Measurements from ENCODE around the gene ZBTB7C. TPM values are rescaled to one million over a fixed set of nuclear protein-coding genes. Genes with fewer than 3 reads are reported as not detected.

Gene ZBTB7C
- total RNA-seq, 1 donor from 2014 or later = 0.56 TPM

DNA sequence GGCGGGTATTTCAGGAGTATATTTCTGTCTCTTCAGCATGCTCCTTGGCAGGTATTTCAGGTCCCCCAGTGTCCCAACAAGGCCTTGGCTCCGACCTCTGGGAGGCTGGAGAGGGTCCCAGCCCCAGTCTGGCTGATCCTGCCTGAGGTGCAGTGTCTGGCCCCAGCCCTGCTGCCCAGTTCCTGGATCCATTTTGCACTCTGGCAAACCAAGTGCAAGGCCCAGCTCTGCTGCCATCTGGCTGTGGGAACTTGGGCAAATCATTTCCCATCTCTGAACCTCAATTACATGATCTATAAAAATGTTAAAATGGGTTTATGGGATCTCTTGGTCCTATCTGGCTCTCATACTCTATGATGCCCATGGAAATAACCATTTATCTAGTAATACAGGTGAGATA lies 63.6 kb downstream of the ZBTB7C start:
- no peak overlapping the region for H3K4me3 Mint-ChIP-seq
- H3K9me3 Mint-ChIP-seq = no peaks in the 10 kb centered on the region
- peaks cover 15% of the 10 kb centered on the region for H3K27me3 Mint-ChIP-seq
- H3K36me3 Mint-ChIP-seq (ENCODE audit: low read depth) = no peaks in the 10 kb centered on the region
- H3K4me1 Mint-ChIP-seq = no peaks in the 10 kb centered on the region
- intact Hi-C loops (cut with micrococcal nuclease) = loop anchor here (10.0 kb wide), 1 partner anchor 311 kb away; no protein-coding TSS in a partner anchor
- no peak overlapping the region for H3K27ac Mint-ChIP-seq
- no peak for DNase-seq

DNA sequence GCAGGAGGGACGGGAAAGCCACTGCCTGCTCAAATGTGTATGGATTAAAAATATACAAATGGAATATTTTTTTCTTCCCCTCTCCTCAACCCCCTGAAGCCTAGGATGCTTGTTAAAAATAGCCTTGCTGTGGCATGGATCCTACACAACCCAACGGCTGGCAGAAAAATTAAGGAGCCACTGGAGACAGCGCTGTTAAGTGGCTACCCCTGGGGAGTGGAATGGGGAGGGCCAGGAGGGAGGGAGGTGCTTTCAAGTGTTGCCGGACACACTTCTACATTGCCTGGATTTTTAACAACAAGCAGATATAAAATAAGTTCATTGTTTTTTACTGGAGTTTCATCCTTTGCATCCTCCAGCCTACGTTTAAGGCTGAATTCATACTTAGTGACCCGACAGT lies 66.6 kb downstream of the ZBTB7C start:
- Mint-ChIP-seq H3K36me3 (ENCODE audit: low read depth) (no peaks in the 10 kb centered on the region), H3K9me3 (no peaks in the 10 kb centered on the region), H3K4me1 (no peaks in the 10 kb centered on the region), H3K4me3 (no peak overlapping the region), H3K27me3 (peaks cover 12% of the 10 kb centered on the region), H3K27ac (no peak overlapping the region)
- no peak for DNase-seq
- intact Hi-C loops (cut with micrococcal nuclease) = loop anchor here (10.0 kb wide), 1 partner anchor 308 kb away; no protein-coding TSS in a partner anchor

DNA sequence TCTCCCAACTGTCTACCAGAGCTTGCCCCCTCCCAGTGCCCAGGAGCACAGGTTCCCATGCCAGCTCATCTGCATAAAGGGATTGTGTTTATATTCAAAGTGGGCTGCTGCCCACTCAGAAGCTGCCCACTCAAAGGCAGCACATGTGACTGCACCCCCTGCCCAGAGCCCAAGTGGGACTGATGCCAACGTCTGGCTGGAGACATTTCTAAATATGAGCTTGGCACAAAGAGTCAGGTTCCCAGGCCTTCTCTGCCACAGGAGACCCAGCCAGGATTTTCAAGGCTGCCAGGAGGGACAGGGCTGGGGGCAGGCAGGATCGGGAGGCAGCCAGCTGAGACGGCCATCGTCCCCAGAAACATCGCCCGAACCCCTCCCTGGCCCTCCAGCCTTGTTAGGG lies 67.1 kb downstream of the ZBTB7C start:
- no peak for DNase-seq
- Mint-ChIP-seq H3K4me1 (no peaks in the 10 kb centered on the region), H3K36me3 (ENCODE audit: low read depth) (no peaks in the 10 kb centered on the region), H3K27ac (no peak overlapping the region), H3K9me3 (no peaks in the 10 kb centered on the region), H3K27me3 (peaks cover 12% of the 10 kb centered on the region), H3K4me3 (no peak overlapping the region)
- intact Hi-C loops (cut with micrococcal nuclease) = loop anchor here (10.0 kb wide), 1 partner anchor 307 kb away; no protein-coding TSS in a partner anchor

DNA sequence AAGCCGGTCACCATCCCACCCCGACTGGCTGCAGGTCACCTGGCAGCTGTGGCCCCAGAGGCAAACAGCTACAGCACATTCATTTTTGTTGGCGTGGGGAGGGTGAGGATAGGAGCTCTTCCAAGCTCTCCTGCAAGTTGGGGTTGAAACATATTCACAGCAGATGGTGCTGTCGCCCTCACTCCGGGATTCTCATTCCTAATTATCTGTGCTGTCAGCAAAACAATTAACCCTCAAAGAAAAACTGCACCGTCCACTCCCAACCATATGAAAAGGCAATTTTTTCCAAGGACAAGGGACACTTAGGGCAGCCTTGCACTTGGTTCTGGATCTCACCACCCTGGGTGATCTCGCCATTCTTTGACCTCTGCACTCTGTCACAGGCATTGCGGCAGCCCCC lies 68.6 kb downstream of the ZBTB7C start:
- no peak overlapping the region for H3K4me3 Mint-ChIP-seq
- intact Hi-C loops (cut with micrococcal nuclease) = loop anchor here (10.0 kb wide), 1 partner anchor 306 kb away; no protein-coding TSS in a partner anchor
- no peaks in the 10 kb centered on the region for H3K4me1 Mint-ChIP-seq
- peaks cover 9% of the 10 kb centered on the region for H3K27me3 Mint-ChIP-seq
- H3K9me3 Mint-ChIP-seq = no peaks in the 10 kb centered on the region
- no peak for DNase-seq
- no peaks in the 10 kb centered on the region for H3K36me3 Mint-ChIP-seq (ENCODE audit: low read depth)
- H3K27ac Mint-ChIP-seq = no peak overlapping the region

DNA sequence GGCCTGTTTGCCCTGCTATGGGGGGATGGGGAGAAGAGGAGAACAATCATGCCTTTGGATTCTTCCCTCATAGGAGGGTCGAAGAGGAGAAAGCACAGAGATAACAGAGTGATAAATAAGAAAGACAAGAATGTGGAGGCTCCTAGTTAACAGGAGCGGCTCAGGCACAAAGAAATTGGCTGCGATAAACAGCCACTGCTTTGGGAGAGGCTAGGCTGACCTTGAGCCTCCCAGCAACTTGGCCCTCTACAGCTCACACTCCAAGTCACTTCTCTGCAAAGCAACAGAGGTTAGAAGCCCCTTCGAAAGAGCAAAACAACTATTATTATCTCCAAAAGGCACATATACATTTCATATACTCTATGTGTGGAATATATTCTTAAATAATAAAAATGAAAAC lies 69.5 kb downstream of the ZBTB7C start:
- Mint-ChIP-seq H3K27ac (no peak overlapping the region), H3K9me3 (no peaks in the 10 kb centered on the region), H3K27me3 (peaks cover 12% of the 10 kb centered on the region), H3K4me1 (no peaks in the 10 kb centered on the region), H3K4me3 (no peak overlapping the region), H3K36me3 (ENCODE audit: low read depth) (no peaks in the 10 kb centered on the region)
- intact Hi-C loops (cut with micrococcal nuclease) = loop anchor here (10.0 kb wide), 1 partner anchor 305 kb away; no protein-coding TSS in a partner anchor
- no peak for DNase-seq

DNA sequence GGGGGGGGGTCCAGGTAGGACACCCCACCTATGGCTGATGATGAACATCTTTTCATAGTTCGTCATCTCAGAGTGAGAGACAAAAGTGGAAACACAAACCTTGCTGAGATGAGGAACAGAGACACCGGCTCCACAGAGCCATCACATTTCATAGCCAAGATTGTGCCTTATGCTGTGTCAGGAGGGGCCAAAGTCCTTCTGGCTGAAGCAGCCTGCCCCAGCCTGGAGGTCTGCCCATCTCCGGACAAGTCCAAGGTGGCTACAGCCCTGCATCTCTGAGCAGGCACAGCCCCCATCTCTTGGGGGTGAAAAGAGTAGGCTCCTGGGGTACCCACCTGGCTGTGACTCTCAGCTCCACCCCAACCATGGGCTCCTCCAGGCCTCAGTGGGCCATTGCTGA lies 70.3 kb downstream of the ZBTB7C start:
- Mint-ChIP-seq H3K36me3 (ENCODE audit: low read depth) (no peaks in the 10 kb centered on the region), H3K4me1 (no peaks in the 10 kb centered on the region), H3K4me3 (no peak overlapping the region), H3K27me3 (peaks cover 14% of the 10 kb centered on the region), H3K27ac (no peak overlapping the region), H3K9me3 (no peaks in the 10 kb centered on the region)
- no peak for DNase-seq
- intact Hi-C loops (cut with micrococcal nuclease) = no loop called here

DNA sequence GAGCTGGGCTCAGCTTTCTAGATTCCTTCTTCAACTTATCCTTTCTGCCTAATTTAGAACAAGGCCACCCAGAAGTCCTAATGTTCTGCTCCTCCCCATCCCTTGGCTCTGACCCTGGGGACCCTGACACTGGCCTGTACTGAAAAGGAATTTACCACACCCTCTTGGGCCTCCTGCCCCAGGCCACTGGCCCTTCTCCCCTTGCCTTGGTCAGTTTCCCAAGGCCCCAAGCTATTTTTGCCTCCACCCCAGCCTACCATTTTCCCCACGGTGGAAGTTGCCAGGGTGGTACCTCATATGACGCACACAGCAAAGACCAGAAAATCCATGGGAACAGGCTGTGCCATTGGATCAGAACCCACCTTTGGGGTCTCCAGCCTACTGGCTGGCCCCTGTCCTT lies 72.1 kb downstream of the ZBTB7C start:
- Mint-ChIP-seq H3K9me3 (no peaks in the 10 kb centered on the region), H3K27me3 (peaks cover 22% of the 10 kb centered on the region), H3K36me3 (ENCODE audit: low read depth) (no peaks in the 10 kb centered on the region), H3K27ac (no peak overlapping the region), H3K4me3 (no peak overlapping the region), H3K4me1 (no peaks in the 10 kb centered on the region)
- intact Hi-C loops (cut with micrococcal nuclease) = no loop called here
- no peak for DNase-seq

DNA sequence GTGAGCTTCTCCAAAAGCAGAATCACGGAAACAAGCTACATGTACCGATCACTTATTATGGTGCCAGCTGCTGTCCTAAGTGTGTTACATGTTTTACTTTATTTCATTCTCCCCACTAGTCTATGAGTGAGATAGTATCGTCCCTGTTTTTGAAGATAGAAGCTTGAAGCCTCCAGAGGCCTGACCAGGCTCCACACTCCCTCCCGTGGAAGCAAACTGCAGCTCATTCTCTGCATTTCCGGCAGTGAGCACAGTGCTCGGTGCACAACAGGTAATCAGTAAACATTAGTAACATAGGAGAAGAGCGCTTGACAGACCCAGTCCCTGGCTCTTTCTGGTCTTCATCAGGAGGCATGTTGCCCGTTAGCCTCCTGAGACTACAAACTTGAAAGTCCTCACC lies 72.9 kb downstream of the ZBTB7C start:
- Mint-ChIP-seq H3K27me3 (peaks cover 24% of the 10 kb centered on the region), H3K4me3 (no peak overlapping the region)

DNA sequence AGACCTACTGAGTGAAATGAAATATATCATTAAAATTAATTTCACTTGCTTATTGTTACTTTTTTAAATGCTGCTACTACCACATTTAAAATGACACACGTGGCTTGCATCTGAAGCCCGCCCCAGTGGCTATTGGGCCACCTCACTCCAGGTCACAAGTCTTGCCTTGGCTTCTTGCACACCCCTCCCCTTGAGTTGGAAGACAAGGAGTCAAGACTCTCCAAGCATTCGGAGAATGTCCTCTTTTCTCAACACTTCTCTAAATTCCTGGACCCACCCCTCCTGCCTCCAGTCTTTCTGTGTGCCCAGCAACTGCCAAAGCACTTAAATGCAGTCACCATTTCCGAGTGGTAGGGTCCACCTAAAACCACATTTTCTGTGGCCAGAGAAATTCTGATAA lies 73.4 kb downstream of the ZBTB7C start:
- Mint-ChIP-seq H3K4me1 (no peaks in the 10 kb centered on the region), H3K27ac (no peak overlapping the region), H3K36me3 (ENCODE audit: low read depth) (no peaks in the 10 kb centered on the region), H3K9me3 (no peaks in the 10 kb centered on the region), H3K4me3 (no peak overlapping the region), H3K27me3 (peaks cover 22% of the 10 kb centered on the region)
- intact Hi-C loops (cut with micrococcal nuclease) = no loop called here
- no peak for DNase-seq

More for the DNA sequence above, 72.9 kb downstream of the ZBTB7C start:
- intact Hi-C loops (cut with micrococcal nuclease) = no loop called here
- Mint-ChIP-seq H3K9me3 (no peaks in the 10 kb centered on the region), H3K36me3 (ENCODE audit: low read depth) (no peaks in the 10 kb centered on the region), H3K4me1 (no peaks in the 10 kb centered on the region), H3K27ac (no peak overlapping the region)
- no peak for DNase-seq

DNA sequence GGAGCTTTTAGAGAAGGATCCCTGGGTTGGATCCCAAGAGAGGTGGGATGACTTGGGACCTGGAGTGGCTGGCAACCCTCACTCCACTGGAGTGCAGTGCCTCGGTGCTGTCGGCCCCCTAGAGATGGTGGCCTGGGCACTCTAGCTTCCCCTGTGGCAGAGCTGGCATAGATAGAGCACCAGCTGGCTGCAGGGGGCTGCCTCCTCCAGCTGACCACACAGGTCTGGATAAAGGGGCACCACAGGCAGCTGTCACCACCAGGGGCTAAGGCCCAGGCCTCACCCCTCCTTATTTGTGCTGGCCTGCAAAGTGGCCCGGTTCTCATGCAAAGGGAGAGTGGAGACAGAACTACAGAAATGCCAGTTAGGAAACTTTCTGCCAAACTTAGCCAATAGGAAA lies 74.3 kb downstream of the ZBTB7C start:
- intact Hi-C loops (cut with micrococcal nuclease) = no loop called here
- H3K4me1 Mint-ChIP-seq = peaks cover 5% of the 10 kb centered on the region
- no peaks in the 10 kb centered on the region for H3K36me3 Mint-ChIP-seq (ENCODE audit: low read depth)
- no peak overlapping the region for H3K4me3 Mint-ChIP-seq
- H3K27ac Mint-ChIP-seq = no peak overlapping the region
- H3K9me3 Mint-ChIP-seq = no peaks in the 10 kb centered on the region
- H3K27me3 Mint-ChIP-seq = peaks cover 24% of the 10 kb centered on the region
- no peak for DNase-seq

DNA sequence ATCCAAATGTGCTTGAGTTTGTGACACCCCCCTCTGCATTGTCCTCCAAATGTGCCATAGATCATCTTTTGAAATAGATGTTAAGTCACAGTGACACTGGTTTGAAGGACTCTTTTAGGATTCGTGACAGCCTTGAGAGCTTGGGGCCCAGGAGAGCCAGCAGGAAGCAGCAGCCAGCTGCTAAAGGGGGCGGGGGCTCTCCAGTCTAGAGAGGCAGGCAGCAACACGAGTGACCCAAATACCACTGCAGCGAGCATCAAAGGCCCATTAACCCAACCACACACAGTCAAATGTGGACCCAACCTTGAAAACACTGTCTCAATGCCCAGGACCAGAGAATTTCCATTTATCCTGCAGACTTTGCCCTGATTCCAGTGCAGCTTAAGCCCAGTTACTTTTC lies 75.6 kb downstream of the ZBTB7C start:
- Mint-ChIP-seq H3K4me1 (peaks cover 5% of the 10 kb centered on the region), H3K27ac (no peak overlapping the region), H3K9me3 (no peaks in the 10 kb centered on the region), H3K4me3 (no peak overlapping the region), H3K27me3 (peaks cover 25% of the 10 kb centered on the region), H3K36me3 (ENCODE audit: low read depth) (no peaks in the 10 kb centered on the region)
- no peak for DNase-seq
- intact Hi-C loops (cut with micrococcal nuclease) = no loop called here

DNA sequence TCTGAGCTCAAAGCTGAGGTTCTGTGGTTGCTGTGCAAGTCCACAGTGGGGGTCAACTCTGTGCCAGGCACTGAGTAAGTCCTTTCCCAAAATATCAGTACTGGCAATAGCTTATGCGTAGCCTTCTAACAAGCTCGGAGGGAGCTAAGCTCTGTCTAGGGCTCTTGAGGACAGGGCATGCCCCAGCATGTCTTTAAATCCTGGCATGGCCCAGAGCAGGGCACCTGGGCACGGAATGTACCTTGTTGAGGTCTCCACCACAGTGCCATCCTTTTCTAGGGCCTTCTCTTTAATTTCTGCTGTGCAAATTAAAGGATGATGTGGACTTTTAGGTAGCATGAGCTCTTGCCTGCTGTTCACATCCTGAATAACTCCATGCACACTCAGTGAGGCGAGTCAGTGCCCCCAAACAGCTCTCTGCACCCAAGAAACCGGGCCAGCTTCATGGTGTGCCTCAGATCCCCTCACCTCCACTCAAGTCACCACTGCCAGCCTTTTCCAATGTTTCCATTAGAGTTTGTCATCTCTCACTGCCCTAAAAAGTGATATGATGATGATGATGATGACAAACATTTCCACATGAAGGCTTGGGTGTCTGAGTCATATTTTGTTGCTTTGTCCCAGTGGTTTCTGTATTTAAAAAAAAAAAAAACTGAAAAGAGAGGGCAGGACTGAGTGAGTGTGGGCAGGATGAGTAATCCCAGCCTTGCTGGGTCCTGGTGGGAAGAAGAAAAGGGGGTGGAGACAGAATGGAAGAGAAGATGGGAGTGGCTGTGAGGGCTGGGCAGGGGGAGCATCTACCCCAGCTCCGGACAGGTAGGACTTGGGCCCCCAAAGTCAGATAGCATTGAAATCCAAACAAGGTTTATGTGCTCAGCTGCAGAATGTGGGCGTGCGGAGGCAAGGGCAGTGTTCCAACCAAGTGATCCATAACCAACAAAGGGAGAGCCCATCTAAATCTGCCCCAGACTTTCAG lies 78.9 kb downstream of the ZBTB7C start:
- peaks cover 28% of the 10 kb centered on the region for H3K27me3 Mint-ChIP-seq
- no peak for DNase-seq
- H3K9me3 Mint-ChIP-seq = no peaks in the 10 kb centered on the region
- no peak overlapping the region for H3K27ac Mint-ChIP-seq
- no peak overlapping the region for H3K4me3 Mint-ChIP-seq
- intact Hi-C loops (cut with micrococcal nuclease) = no loop called here
- H3K36me3 Mint-ChIP-seq (ENCODE audit: low read depth) = no peaks in the 10 kb centered on the region
- peaks cover 5% of the 10 kb centered on the region for H3K4me1 Mint-ChIP-seq

DNA sequence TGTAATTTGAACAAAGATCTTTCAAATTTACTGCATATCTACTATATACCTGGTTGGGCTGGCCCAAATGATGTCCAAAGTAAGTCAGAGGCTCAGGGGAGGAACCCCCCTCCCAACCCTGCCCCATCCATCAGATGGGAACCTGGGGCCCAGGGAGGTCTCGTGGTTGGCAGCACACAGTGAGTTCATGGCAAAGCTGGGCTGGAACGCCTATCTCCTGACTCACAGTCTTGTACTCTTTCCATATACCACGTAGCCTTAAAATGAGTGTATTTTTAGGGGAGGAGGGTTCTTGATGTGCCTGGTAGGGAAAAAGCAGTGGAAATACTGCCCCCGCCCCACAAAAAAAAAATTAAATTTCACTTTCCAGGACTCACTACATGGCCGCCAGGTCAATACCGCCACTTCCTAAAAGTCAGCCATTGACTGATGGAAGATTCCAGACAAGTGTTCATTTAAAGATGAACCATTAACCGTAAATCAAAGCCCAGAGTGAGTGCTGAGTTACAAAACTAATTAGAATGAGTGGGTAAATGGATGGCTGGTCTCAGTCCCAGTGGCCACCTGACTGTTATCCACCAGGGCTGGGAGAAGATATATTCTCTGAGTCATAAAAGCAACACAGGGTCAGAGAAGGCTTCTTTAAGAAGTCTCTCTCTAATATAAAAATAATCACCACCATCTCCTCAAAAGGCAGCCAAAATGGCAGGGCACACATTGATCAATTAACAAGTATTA lies 80.5 kb downstream of the ZBTB7C start:
- no peak overlapping the region for H3K4me3 Mint-ChIP-seq
- no peak overlapping the region for H3K27ac Mint-ChIP-seq
- peaks cover 17% of the 10 kb centered on the region for H3K27me3 Mint-ChIP-seq
- H3K36me3 Mint-ChIP-seq (ENCODE audit: low read depth) = no peaks in the 10 kb centered on the region
- H3K9me3 Mint-ChIP-seq = no peaks in the 10 kb centered on the region
- DNase-seq = no peak
- intact Hi-C loops (cut with micrococcal nuclease) = no loop called here
- peaks cover 5% of the 10 kb centered on the region for H3K4me1 Mint-ChIP-seq

All from activated CD4-positive, alpha-beta T cell treated with anti-CD3 and anti-CD28 coated beads, Interleukin-2, amount 10 ng/mL, durations not matched to agents 24 days and 14 days (primary cell).